Coronary artery (tissue), 2 donors: Measurements from ENCODE around the gene PHTF1.

Experiments
- DNase-seq: peaks from one replicate; pipeline ENCODE4 v3.0.0-alpha.2; 2017; ENCODE audit warnings: low spot score
- H3K27ac ChIP-seq, 2 donors: fragments of 200-600 bp; sonication (generic); one replicate each; pipeline ENCODE4 v1.5.1; 2016 to 2019
- H3K4me3 ChIP-seq: fragments of 200-600 bp; sonication (generic); 2 replicates; pipeline ENCODE4 v1.5.1; 2016; ENCODE audit warnings: mild to moderate bottlenecking, moderate library complexity
- CTCF ChIP-seq: fragments of 200-600 bp; sonication (generic); IDR thresholded peaks from one replicate; pipeline ENCODE4 v1.5.1; 2019; ENCODE audit warnings: antibody characterized with exemption

Gene PHTF1

DNA sequence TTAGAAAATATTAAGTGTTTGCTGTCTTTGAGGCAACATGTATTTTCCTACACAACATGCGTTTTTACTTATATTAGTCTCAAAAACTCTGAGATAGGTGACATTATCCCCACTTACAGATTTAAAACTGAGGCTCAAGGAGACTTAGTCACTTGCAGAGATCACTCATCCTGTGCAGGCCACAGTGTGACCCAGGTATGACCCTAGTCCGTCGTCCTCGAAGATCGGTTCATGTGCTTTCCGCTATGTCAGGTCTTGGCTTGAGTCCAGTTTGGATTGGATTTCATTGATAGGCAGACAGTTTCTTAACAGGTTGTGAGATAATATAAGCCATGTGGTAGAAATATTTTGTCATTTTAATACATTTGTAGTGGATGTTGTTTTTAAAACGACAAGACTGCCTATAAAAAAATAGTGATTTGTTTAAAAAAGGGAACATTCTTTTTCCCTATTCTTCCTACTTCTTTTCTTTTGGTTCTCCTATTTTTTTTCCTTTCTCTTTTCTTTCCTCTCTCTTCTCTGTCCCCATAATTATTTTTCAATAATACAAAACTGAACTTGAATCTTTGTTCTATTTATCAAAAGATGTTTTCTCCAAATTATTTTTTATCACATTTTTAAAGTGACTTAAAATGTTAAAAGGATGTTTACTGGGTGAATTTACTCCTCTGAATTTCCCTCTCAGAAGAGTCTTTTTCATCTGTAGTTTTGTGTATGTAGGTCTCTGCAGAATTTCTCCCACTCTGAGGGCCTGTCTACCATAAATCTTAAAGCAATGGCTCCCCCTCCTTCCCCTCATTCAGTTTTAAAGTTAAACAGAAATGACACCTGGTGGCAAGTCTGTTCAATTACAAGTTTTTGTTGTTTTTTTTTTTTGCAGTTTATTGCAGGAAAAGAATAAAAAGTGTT, 81.8 kb downstream of the PHTF1 start:
- no peak for DNase-seq
- no peak overlapping the region for H3K27ac ChIP-seq

DNA sequence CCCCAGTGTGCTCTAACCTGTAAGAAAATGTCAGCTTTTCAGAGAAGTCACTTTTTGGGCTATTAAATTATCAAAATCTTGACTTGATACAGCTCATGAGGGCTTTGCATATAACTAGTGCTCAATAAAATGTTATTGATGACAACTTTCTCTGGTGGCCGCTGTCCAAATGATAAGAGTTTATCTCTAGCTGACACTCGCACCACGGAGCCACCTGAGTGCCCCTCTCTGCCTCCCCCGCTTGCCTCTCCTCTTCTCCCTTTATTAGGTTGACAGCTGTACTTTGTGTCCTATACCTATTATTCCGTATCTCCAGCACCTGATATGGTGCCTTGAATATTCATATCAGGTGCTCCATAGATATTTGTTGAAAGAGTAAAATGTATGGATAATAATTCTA, 82.8 kb downstream of the PHTF1 start:
- H3K27ac ChIP-seq, result no peak overlapping the region
- no peak overlapping the region for H3K4me3 ChIP-seq
- no peak for DNase-seq
- no peak for TF ChIP-seq CTCF

More for the DNA sequence above, 81.8 kb downstream of the PHTF1 start:
- TF ChIP-seq CTCF, result peak; percentile 20
- no peak overlapping the region for H3K4me3 ChIP-seq

DNA sequence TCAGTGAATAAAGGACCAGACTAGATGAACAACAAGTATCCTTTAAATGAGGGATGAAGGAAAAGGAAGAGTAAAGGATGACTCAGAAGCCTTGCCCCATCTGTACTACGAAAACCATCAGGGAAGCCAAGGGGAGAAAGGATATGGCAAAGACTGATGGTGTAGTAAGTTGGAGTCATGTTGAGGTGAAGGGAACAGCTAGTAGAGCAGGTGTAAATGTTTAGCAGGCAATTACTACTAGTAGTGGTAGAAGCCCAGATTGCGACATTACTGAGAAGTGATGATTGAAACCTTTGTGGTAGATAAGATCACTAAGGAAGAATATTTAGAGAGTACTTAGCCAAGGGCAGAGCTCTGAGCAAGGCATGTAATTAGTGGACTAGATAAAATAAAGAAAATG, 84.0 kb downstream of the PHTF1 start:
- no peak for DNase-seq
- no peak for TF ChIP-seq CTCF

DNA sequence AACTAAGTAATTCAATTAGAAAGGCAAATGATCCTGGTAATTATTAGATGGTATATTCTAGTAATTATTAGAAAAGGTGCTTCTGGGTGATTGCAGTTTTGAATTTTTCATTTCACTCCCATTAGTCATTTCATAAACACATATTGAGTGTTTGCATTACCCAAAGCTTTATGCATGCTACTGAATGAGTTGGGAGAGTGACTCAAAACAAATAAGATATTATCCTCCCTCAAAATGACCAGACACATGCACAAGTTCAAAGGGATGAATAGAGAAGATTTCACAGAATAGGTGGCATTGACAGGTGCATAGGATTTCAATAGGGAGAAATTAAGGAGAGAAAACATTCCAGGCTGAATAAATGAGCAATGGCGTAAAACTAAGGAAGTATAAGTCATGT, 84.7 kb downstream of the PHTF1 start:
- no peak overlapping the region for H3K4me3 ChIP-seq
- no peak for TF ChIP-seq CTCF
- no peak for DNase-seq
- H3K27ac ChIP-seq, result no peak overlapping the region

More for the DNA sequence above, 84.0 kb downstream of the PHTF1 start:
- Histone ChIP-seq H3K27ac (no peak overlapping the region), H3K4me3 (no peak overlapping the region)

DNA sequence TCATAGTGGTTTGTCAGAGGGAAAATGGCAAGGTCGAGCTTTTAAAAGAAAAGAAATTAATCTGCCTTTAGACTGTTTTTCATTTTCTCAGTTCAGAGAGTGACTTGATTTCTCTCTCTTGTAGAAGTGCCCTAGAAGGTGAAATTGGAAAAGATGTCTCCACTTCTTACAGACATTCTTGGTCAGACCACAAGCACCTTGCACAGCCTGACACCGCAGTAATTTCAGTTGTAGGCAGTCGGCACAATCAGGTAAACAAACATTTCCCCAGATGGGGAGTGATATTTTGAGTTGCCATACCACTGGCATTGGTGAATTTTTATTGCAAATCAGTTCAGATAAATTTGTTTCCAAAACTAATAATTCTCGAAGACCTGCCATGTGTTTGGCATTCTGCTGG, 86.8 kb downstream of the PHTF1 start:
- no peak for DNase-seq
- no peak for TF ChIP-seq CTCF
- Histone ChIP-seq H3K4me3 (no peak overlapping the region), H3K27ac (no peak overlapping the region)

DNA sequence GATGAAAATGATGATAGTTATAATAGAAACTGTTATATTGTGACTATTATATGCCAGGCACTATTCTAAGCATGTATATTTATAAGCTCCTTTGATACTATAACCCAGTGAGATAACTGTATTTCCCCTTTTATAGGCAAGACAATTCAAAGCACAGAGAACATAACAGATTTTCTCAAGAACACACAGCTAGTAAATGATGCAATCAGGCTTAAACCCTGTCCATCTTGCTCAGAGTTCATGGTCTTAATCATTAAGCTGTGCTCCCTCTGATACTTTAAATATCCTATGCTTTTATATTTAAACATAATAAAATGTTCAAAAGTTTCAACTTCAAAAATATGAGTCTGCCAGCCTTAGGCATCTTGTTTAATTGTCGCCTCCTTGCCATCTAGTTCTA, 88.6 kb downstream of the PHTF1 start:
- no peak overlapping the region for H3K27ac ChIP-seq
- DNase-seq, result no peak
- TF ChIP-seq CTCF, result no peak
- no peak overlapping the region for H3K4me3 ChIP-seq

GRCh38 chr1:113669988-113670387, 89.3 kb downstream of the PHTF1 start:
- TF ChIP-seq CTCF, result no peak
- no peak for DNase-seq
- H3K4me3 ChIP-seq, result no peak overlapping the region
- H3K27ac ChIP-seq, result no peak overlapping the region
